Gastrocnemius medialis (tissue), 4 donors: ENCODE results near the gene CARD6. TPM values are rescaled to one million over a fixed set of nuclear protein-coding genes. Genes with fewer than 3 reads are reported as not detected.

Source experiments
- ATAC-seq, 2 donors: fragments of 150-250 bp; one replicate each; pipeline ENCODE4 v1.9.1; 2016
- DNase-seq, 2 donors: peaks; one replicate each; pipeline ENCODE4 v3.0.0-alpha.2; 2019
- H3K27ac ChIP-seq, 4 donors: fragments of 200-600 bp; sonication (generic); 1 replicate in 1 of 4; 2 replicates in 3 of 4; pipeline ENCODE4 v1.5.1; 2016 to 2018; ENCODE audit warnings: mild to moderate bottlenecking in 2 of 4, moderate library complexity in 1 of 4
- H3K27me3 ChIP-seq, 3 donors: fragments of 200-600 bp; sonication (generic) in 2 of 3; 1 replicate in 1 of 3; 2 replicates in 2 of 3; pipeline versions ENCODE4 v1.5.1 to v1.6.0; 2016 to 2019; ENCODE audit warnings: mild to moderate bottlenecking in 1 of 3, moderate library complexity in 1 of 3
- H3K36me3 ChIP-seq, 2 donors: fragments of 200-600 bp; sonication (generic) in 1 of 2; one replicate each; pipeline ENCODE4 v1.5.1; 2017 to 2018
- H3K4me1 ChIP-seq, 2 donors: fragments of 200-600 bp; sonication (generic) in 1 of 2; one replicate each; pipeline ENCODE4 v1.5.1; 2016 to 2017; ENCODE audit warnings: mild to moderate bottlenecking in 2 of 2
- H3K4me3 ChIP-seq, 4 donors: fragments of 200-600 bp; sonication (generic) in 3 of 4; 1 replicate in 1 of 4; 2 replicates in 3 of 4; pipeline ENCODE4 v1.5.1; 2016 to 2019; ENCODE audit warnings: mild to moderate bottlenecking in 2 of 4
- H3K9me3 ChIP-seq, 3 donors: fragments of 200-600 bp; sonication (generic) in 2 of 3; 1 replicate in 1 of 3; 2 replicates in 2 of 3; pipeline ENCODE4 v1.5.1; 2016 to 2019
- POLR2A ChIP-seq, 2 donors: fragments of 450-650 bp; IDR thresholded peaks; one replicate each; pipeline ENCODE4 v1.6.1; 2017; ENCODE audit warnings: antibody characterized with exemption in 2 of 2, mild to moderate bottlenecking in 2 of 2, moderate library complexity in 2 of 2
- in situ Hi-C, 4 donors: fragments of 200-750 bp; cut with MboI; loops; one replicate each; pipeline versions ENCODE4 v1.15.0 to v1.8.0; 2017; ENCODE audit warnings: low sequenced_read_pairs in 4 of 4
- intact Hi-C: fragments of 100-400 bp; cut with DNase I; formaldehyde crosslinking; loops from one replicate; pipeline ENCODE4 v1.15.1; 2023; ENCODE audit warnings: low total_unique reads
- total RNA-seq, 4 donors: library from RNA; depleted of rRNA; stranded (reverse); fragments of >200 nt; gene quantifications; one replicate each; pipeline versions ENCODE4 v1.1.0 to v1.2.3, GENCODE V29; 2016
- TF ChIP-seq, protein P1 (sequence below), 5 experiments: fragments of 450-650 bp in 3 of 5; fragments of 200-600 bp in 2 of 5; sonication (generic) in 2 of 5; IDR thresholded peaks in 4 of 5; conservative IDR thresholded peaks in 1 of 5; 1 replicate in 4 of 5; 2 replicates in 1 of 5; pipeline ENCODE4 v1.5.1; 2016 to 2019; ENCODE audit warnings: antibody characterized with exemption in 5 of 5, mild to moderate bottlenecking in 3 of 5, moderate library complexity in 3 of 5

CARD6 gene
- total RNA-seq, 4 donors from 2014 or later: 3.6 to 4.5 (median 3.8) TPM

DNA sequence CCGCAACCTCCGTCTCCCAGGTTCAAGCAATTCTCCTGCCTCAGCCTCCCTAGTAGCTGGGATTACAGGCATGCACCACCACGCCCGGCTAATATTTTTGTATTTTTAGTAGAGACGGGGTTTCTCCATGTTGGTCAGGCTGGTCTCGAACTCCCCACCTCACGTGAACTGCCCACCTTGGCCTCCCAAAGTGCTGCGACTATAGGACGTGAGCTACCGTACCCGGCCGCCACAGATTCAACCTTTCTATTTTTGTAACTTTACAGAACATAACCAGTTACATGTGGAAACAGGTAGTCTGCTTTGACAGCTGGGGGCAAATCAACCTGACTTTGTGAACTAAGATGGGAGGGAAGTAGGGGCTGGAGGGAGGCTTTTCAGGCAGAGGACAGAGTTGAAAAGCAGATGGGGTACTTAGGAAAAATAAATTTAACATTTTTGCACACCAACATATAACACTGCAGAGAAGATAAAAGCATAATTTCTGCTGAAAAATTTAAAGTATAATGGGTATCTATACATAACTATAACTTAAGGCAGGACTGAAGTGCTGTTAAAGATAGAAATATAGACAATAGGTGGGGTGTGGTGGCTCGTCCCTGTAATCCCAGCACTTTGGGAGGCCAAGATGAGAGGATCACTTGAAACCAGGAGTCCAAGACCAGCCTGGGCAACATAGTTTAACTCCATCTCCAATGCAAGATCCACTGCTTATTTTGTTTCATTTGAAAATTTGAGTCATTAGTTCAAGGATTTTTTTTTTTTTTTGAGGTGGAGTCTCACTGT, 11.2 kb upstream of the CARD6 start:
- Histone ChIP-seq H3K27ac (no peak overlapping the region), H3K4me1 (peaks cover 16 to 20% of the 10 kb centered on the region in 2 donors), H3K4me3 (no peak overlapping the region), H3K9me3 (no peaks in the 10 kb centered on the region), H3K36me3 (peaks cover 14 to 84% of the 10 kb centered on the region in 2 donors), H3K27me3 (no peaks in the 10 kb centered on the region)
- DNase-seq (no peak), ATAC-seq (no peak)
- intact Hi-C loops: loop anchor here (10.0 kb wide), 1 partner anchor 1075 kb away; the partner anchor contains the start of gene RIMOC1
- in situ Hi-C loops: no loop called here
- TF ChIP-seq POLR2A (IDR thresholded peaks at IDR 0.05): no peak
- TF ChIP-seq, protein P1, sequence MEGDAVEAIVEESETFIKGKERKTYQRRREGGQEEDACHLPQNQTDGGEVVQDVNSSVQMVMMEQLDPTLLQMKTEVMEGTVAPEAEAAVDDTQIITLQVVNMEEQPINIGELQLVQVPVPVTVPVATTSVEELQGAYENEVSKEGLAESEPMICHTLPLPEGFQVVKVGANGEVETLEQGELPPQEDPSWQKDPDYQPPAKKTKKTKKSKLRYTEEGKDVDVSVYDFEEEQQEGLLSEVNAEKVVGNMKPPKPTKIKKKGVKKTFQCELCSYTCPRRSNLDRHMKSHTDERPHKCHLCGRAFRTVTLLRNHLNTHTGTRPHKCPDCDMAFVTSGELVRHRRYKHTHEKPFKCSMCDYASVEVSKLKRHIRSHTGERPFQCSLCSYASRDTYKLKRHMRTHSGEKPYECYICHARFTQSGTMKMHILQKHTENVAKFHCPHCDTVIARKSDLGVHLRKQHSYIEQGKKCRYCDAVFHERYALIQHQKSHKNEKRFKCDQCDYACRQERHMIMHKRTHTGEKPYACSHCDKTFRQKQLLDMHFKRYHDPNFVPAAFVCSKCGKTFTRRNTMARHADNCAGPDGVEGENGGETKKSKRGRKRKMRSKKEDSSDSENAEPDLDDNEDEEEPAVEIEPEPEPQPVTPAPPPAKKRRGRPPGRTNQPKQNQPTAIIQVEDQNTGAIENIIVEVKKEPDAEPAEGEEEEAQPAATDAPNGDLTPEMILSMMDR (IDR thresholded peaks at IDR 0.05 in 4 of 5, conservative IDR thresholded peaks at IDR 0.05 in 1 of 5): no peak

- peaks cover 27% of the 10 kb centered on the region in 2 donors for H3K4me1 ChIP-seq
- H3K36me3 ChIP-seq: peaks cover 14 to 78% of the 10 kb centered on the region in 2 donors
- ATAC-seq (no peak), DNase-seq (no peak)
- in situ Hi-C loops (no loop called here), intact Hi-C loops (loop anchor here (10.0 kb wide), 1 partner anchor 1073 kb away; the partner anchor contains the start of gene RIMOC1)
- TF ChIP-seq, protein P1 (IDR thresholded peaks at IDR 0.05 in 4 of 5, conservative IDR thresholded peaks at IDR 0.05 in 1 of 5): no peak
- no peak for TF ChIP-seq POLR2A (IDR thresholded peaks at IDR 0.05)
- H3K4me3 ChIP-seq: no peak overlapping the region
- no peak overlapping the region for H3K27ac ChIP-seq
- H3K9me3 ChIP-seq: no peaks in the 10 kb centered on the region
- H3K27me3 ChIP-seq: no peaks in the 10 kb centered on the region
These were observed 9.6 kb upstream of the CARD6 start for GRCh38 chr5:40831346-40832210.

- H3K36me3 ChIP-seq: peaks cover 12 to 70% of the 10 kb centered on the region in 2 donors
- no peak overlapping the region for H3K4me3 ChIP-seq
- intact Hi-C loops: loop anchor here (10.0 kb wide), 1 partner anchor 1072 kb away; the partner anchor contains the start of gene RIMOC1
- no peak overlapping the region for H3K27ac ChIP-seq
- H3K4me1 ChIP-seq: peaks cover 27% of the 10 kb centered on the region in 2 donors
- in situ Hi-C loops: no loop called here
- no peaks in the 10 kb centered on the region for H3K27me3 ChIP-seq
- ATAC-seq (no peak), DNase-seq (no peak)
- H3K9me3 ChIP-seq: no peaks in the 10 kb centered on the region
- TF ChIP-seq POLR2A (IDR thresholded peaks at IDR 0.05): no peak
- TF ChIP-seq, protein P1 (IDR thresholded peaks at IDR 0.05 in 4 of 5, conservative IDR thresholded peaks at IDR 0.05 in 1 of 5): no peak
These were observed 8.8 kb upstream of the CARD6 start for GRCh38 chr5:40832345-40832744.

- in situ Hi-C loops (no loop called here), intact Hi-C loops (loop anchor here (10.0 kb wide), 1 partner anchor 1071 kb away; the partner anchor contains the start of gene RIMOC1)
- peak overlapping the region; percentile 85 to 97 (median 94) for H3K27ac ChIP-seq
- no peaks in the 10 kb centered on the region for H3K27me3 ChIP-seq
- peak overlapping the region; percentile 73 to 95 (median 82) for H3K4me3 ChIP-seq
- peaks cover 10 to 56% of the 10 kb centered on the region in 2 donors for H3K36me3 ChIP-seq
- no peak for DNase-seq
- ATAC-seq: no peak
- no peaks in the 10 kb centered on the region for H3K9me3 ChIP-seq
- TF ChIP-seq POLR2A (IDR thresholded peaks at IDR 0.05): no peak
- TF ChIP-seq, protein P1 (IDR thresholded peaks at IDR 0.05 in 4 of 5, conservative IDR thresholded peaks at IDR 0.05 in 1 of 5): no peak
- H3K4me1 ChIP-seq: peaks cover 27% of the 10 kb centered on the region in 2 donors
These were observed 7.4 kb upstream of the CARD6 start for GRCh38 chr5:40833712-40834229.
